ENCODE data around the gene CHN2.

The CHN2 gene

GRCh38 chr7:29331163-29331562 is 136.6 kb downstream of the CHN2 start:
- FAIRE-seq (no peak), DNase-seq (ENCODE audit: low spot score) (no peak)

- DNase-seq (ENCODE audit: low spot score) (no peak), FAIRE-seq (no peak)
Measured at GRCh38 chr7:29332042-29332811, 137.7 kb downstream of the CHN2 start.

GRCh38 chr7:29332875-29333855 is 138.6 kb downstream of the CHN2 start:
- DNase-seq (ENCODE audit: low spot score) (no peak), FAIRE-seq (no peak)

GRCh38 chr7:29335188-29336083 is 140.9 kb downstream of the CHN2 start:
- no peak for DNase-seq (ENCODE audit: low spot score)
- no peak for FAIRE-seq

- no peak for DNase-seq (ENCODE audit: low spot score)
- no peak for FAIRE-seq
Measured at GRCh38 chr7:29337546-29338116, 143.1 kb downstream of the CHN2 start.

- DNase-seq (ENCODE audit: low spot score) (no peak), FAIRE-seq (no peak)
Measured at GRCh38 chr7:29340696-29341095, 146.1 kb downstream of the CHN2 start.

- FAIRE-seq, result no peak
Measured at GRCh38 chr7:29341156-29341555, 146.6 kb downstream of the CHN2 start.

GRCh38 chr7:29342761-29343160 is 148.2 kb downstream of the CHN2 start:
- no peak for DNase-seq (ENCODE audit: low spot score)
- no peak for FAIRE-seq

More at GRCh38 chr7:29341156-29341555, 146.6 kb downstream of the CHN2 start:
- DNase-seq (ENCODE audit: low spot score), result no peak

GRCh38 chr7:29343399-29343798 is 148.8 kb downstream of the CHN2 start:
- no peak for DNase-seq (ENCODE audit: low spot score)
- no peak for FAIRE-seq

- DNase-seq (ENCODE audit: low spot score), result no peak
- peak; percentile 48 for FAIRE-seq
Measured at GRCh38 chr7:29344334-29344978, 149.9 kb downstream of the CHN2 start.

GRCh38 chr7:29345590-29345989 is 151.0 kb downstream of the CHN2 start:
- no peak for FAIRE-seq
- no peak for DNase-seq (ENCODE audit: low spot score)

GRCh38 chr7:29346231-29346978 is 151.8 kb downstream of the CHN2 start:
- FAIRE-seq (no peak), DNase-seq (ENCODE audit: low spot score) (no peak)

GRCh38 chr7:29349362-29349761 is 154.8 kb downstream of the CHN2 start:
- DNase-seq (ENCODE audit: low spot score) (no peak), FAIRE-seq (no peak)

- FAIRE-seq (no peak), DNase-seq (ENCODE audit: low spot score) (no peak)
Measured at GRCh38 chr7:29350351-29350750, 155.8 kb downstream of the CHN2 start.

- DNase-seq (ENCODE audit: low spot score) (no peak), FAIRE-seq (no peak)
Measured at GRCh38 chr7:29352041-29352440, 157.5 kb downstream of the CHN2 start.

GRCh38 chr7:29353810-29354209 is 159.2 kb downstream of the CHN2 start:
- DNase-seq (ENCODE audit: low spot score) (no peak), FAIRE-seq (no peak)

GRCh38 chr7:29354340-29354739 is 159.8 kb downstream of the CHN2 start:
- FAIRE-seq, result no peak
- no peak for DNase-seq (ENCODE audit: low spot score)

- DNase-seq (ENCODE audit: low spot score) (no peak), FAIRE-seq (no peak)
Measured at GRCh38 chr7:29355388-29355787, 160.8 kb downstream of the CHN2 start.

GRCh38 chr7:29356631-29357030 is 162.1 kb downstream of the CHN2 start:
- no peak for DNase-seq (ENCODE audit: low spot score)
- no peak for FAIRE-seq
